GM21529 (cell line): Measurements from ENCODE around the gene SLC39A3.

ENCODE experiments used
- ATAC-seq: cut with Tn5 transposase; IDR thresholded peaks from one replicate; pipeline ENCODE4 v1.9.1; 2021; ENCODE audit not compliant: unreplicated experiment

The SLC39A3 gene

GRCh38 chr19:2769218-2769617 is 29.4 kb upstream of the SLC39A3 start:
- ATAC-seq = no peak

DNA sequence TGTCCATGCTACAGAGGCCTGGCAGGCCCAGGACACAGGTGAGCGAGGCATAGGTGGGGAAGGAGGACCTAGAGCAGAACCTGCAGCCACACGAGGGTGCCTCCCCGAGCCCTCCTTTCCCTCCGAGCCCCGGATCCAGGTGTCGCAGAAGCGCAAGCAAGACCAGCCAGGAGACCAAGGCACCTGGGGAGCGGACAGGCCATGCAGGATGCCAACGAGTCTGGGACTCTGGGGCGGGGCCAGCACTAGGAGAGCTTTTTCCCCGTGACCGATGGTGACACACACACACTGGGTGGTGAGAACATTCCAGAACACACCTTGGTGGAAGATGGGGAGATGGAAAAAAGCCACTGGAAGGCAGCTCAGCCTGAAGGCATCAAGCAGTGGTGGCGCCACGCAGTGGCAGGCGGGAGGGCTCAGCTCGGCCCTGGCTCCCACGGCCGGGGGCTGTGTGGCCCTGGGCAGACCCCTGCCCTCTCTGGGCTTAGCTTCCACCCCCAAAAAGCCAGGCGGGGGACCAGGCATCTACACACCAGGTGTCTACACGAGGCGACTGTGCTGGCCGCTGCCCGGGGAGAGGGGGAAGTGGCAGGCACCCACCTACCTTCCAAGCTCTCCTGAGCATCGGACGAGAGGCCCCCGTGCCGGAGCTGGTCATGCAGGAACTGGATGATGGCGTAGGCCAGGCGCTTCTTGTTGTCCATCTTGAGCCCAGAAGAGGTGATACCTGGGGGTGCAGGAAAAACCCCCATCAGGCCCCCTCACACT is 28.7 kb upstream of the SLC39A3 start:
- no peak for ATAC-seq

DNA sequence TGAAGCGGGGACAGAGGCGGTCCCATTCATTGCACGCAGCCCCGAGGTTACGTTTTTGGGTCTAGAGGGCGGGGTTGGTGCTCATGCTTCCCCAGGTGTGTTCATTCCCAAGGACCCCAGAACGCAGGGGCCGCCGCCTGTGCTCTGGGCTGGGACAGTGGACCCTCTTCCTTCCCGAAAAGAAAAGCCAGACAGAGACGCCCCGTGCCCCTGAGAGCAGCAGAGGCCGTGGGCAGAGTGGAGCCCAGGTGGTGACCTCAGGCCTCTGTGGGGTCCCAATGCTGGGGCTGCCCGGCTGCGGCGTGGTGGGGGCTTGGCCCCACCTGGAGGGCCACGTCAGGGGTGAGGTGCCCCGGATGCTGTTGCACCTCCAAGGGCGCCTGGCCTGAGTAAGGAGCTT is 27.9 kb upstream of the SLC39A3 start:
- no peak for ATAC-seq

- ATAC-seq = no peak
These were observed 27.0 kb upstream of the SLC39A3 start for GRCh38 chr19:2766594-2767372.

DNA sequence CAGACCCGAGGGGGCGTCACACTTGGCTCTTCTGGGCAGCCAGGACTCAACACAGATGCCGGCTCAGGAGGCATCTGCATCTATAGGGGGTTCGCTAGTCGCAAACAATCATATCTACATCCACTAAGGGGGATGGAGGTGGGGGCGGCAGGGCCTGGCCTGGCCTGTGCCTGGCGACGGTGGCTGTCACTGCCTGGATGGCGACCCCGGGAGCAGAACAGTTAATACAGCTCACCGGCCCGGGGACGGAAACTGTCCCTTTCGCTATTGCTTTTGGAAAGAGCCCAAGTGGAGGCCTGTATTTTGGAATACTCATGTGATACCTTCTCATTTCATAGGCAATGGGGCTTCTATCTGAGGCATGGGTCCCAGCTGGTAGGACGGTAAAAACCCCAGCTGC is 25.6 kb upstream of the SLC39A3 start:
- no peak for ATAC-seq

- ATAC-seq = no peak
These were observed 25.1 kb upstream of the SLC39A3 start for GRCh38 chr19:2764945-2765344.

- ATAC-seq = no peak
These were observed 23.9 kb upstream of the SLC39A3 start for GRCh38 chr19:2763687-2764086.

GRCh38 chr19:2762783-2763496 is 23.1 kb upstream of the SLC39A3 start:
- ATAC-seq = no peak

- ATAC-seq = no peak
These were observed 22.3 kb upstream of the SLC39A3 start for GRCh38 chr19:2761876-2762782.

DNA sequence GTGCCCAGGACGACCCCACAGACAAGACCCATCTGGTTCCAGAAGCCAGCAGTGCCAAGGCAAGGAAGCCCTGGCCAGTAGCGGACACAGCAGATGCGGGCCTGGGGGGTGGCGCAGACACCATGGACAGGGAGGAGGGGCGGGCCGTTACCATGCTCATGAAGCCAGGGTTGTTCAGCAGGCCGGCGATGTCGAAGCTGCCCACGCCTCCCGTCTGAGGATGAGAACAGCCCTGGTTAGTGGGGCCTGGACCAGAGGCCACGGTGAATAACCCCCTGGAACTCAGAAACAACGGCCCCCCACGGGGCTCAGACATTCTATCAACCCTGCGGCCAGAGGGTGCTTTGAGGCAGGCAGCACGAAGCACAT is 21.5 kb upstream of the SLC39A3 start:
- ATAC-seq = no peak

GRCh38 chr19:2759965-2760364 is 20.1 kb upstream of the SLC39A3 start:
- no peak for ATAC-seq

DNA sequence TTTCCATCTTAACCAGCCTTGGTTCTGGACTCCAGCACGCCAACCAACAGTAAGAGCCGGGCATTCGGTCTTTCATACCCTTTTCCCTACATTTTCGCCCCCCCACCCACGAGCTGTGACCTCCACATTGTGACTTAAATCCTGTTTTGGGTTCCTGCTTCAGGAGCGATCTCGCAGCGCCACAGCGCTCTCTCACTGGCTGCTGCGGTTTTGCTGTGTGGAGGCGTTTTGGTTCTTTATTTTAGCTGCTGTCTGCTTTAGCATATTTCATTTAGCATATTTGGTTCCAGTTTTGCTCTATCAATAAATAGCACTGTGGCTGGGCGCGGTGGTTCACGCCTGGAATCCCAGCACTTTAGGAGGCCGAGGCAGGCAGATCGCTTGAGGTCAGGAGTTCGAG is 19.5 kb upstream of the SLC39A3 start:
- ATAC-seq = no peak

DNA sequence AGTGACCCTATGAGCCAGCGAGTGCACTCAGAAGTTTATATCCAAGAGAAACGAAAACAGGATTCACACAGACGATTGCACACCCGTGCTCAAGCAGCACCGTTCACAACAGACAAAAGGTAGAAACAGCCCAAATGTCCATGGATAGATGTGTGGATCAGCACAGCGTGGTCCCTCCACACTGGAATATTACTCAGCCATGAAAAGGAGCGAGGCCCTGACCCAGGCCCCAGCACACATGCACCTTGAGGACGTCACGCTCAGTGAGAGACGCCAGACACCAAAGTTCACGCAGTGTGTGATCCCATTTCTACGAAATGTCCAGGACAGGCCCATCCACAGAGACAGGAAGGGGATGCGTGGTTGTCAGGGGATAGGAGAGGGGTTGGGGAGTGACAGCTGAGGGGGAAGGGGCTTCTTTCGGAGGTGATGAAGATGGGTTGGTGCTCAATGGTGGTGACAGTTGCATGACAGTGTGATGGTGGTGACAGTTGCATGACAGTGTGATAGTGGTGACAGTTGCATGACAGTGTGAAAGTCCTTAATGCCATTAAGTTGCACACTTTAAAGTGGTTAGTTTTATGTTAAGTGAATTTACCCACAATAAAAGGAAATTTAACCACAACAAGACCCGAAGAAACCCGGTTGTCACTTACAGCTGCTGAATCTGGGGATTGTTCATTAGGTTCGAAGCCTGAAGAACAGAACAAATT is 18.9 kb upstream of the SLC39A3 start:
- no peak for ATAC-seq

DNA sequence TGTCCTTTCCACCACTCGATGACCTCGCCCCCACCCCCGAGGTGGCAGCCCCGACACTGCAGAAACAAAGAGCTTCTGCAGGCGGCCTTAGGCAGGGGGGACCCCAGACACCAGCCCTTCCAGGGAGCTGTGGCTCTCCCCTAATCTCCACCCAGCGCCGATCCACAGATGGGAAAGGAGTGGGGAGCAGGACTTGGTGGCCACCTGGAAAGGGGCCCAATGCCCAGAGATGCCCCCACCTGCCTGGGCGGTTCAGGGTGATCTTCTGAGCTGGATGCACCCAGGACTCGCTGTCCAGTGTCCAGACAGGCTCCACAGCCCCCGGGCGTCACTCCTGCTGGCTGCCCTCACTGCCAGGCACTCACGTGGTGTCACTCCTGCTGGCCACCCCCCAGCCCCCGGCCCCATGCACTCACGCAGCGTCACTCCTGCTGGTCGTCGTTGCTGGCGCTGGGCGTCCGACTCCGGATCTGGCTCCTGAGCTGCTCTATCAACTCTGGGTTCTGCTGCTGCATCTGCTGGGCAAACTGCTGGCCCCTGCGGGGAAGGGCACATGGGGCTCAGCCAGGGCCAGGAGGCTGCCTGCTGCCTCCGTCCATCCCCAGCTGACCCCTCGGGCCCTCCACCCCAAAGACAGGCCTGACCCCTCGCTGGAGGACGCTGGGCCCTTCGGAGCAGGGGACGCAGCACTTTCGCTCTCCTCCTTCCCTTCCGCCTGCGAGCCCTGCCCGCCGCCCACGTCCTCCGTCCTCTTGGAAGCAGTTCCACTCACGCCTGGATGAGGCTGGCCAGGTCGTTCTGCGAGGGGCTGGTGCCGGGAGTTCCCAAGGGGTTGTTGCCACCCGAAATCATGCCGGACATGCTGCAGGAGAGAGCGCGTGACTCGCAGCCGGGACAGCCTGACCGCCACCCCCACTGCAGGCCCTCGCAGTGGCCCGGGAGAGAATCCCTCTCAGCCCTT is 17.4 kb upstream of the SLC39A3 start:
- no peak for ATAC-seq

DNA sequence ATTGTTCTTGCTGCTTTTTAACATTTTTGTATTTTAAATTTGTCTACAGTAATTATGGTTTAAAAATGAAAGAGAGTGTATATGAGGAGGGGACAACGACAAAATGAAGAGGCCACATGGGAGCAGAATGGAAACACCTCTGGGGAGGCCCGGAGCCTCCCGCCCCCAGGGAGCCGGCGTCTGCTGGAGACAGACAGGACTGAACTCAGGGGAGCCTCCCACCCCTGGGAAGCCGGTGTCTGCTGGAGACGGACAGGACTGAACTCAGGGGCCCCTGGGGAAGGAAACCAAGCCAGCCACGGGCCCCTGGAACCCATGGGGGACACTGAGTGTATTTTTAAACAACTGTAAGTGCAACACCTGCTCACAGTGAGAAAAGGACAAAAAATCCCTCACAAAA is 16.7 kb upstream of the SLC39A3 start:
- no peak for ATAC-seq

DNA sequence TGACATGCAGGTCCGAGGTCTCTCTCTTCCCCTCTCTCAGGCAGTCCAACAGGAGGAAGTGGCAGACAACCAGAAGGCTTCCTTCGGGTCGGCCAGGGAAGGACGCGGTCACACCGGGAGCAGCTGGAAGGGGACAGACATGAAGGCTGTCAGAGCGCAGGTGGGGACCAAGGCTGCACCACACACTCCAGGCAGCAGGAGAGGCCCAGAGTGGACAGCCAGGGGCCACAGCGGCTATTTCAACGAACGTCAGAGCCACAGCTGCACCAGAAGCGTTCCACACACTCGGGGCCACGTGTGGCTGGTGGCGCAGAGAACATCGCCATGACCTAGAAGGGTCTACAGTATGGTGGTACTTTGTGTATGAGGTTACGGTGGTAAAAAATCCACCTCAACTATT is 16.0 kb upstream of the SLC39A3 start:
- ATAC-seq = no peak

GRCh38 chr19:2755448-2755705 is 15.6 kb upstream of the SLC39A3 start:
- no peak for ATAC-seq

- no peak for ATAC-seq
These were observed 15.0 kb upstream of the SLC39A3 start for GRCh38 chr19:2754659-2755447.

DNA sequence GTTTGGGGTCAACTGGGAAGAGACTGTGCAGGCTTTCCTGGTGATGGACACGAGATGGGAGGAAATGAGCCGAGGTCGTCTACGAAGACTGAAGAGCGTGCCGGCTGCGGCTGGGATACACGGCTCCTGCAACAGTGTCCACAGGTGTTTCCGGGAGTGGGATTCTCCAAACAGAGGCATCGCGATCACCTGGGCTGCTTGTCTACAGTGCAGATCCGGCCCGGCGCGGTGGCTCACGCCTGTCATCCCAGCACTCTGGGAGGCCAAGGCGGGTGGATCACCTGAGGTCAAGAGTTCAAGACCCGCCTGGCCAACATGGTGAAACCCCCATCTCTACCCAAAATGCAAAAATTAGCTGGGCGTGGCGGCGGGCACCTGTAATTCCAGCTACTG is 11.6 kb upstream of the SLC39A3 start:
- ATAC-seq = no peak
